B cell (primary cell): ENCODE data around the gene OLFM4. TPM values are rescaled to one million over a fixed set of nuclear protein-coding genes. Genes with fewer than 3 reads are reported as not detected.

Source experiments
- ATAC-seq: fragments of 200-7000 bp; cut with Tn5 transposase; one replicate; pipeline ENCODE4 v1.10.0; 2021; ENCODE audit warnings: low read depth, mild to moderate bottlenecking, moderate number of reproducible peaks, moderate library complexity
- CTCF ChIA-PET: fragments of 350-600 bp; sonication (Branson Sonifier 250); formaldehyde crosslinking; loops from one replicate; lab custom pipeline; 2021; ENCODE audit warnings: antibody characterized with exemption, inconsistent platforms; lab: Charles Lee
- POLR2A ChIA-PET: fragments of 350-600 bp; sonication (Branson Sonifier 250); formaldehyde crosslinking; loops from one replicate; lab custom pipeline; 2021; ENCODE audit warnings: antibody characterized with exemption; lab: Charles Lee
- DNase-seq: peaks from one replicate; pipeline ENCODE4 v3.0.0; 2013
- H2AFZ ChIP-seq: 2 replicates; pipeline ENCODE4 v1.6.1; 2012; ENCODE audit warnings: mild to moderate bottlenecking, low read depth, low read length; ENCODE audit not compliant: insufficient read depth, poor library complexity, severe bottlenecking
- H3K27ac ChIP-seq, 2 donors: 1 replicate in 1 of 2; 2 replicates in 1 of 2; pipeline ENCODE4 v1.5.1; 2012 to 2013; ENCODE audit warnings: low read length in 2 of 2, mild to moderate bottlenecking in 2 of 2, moderate library complexity in 1 of 2
- H3K27me3 ChIP-seq, 4 experiments: fragments of 200-600 bp in 1 of 4; sonication (generic) in 1 of 4; replicated peaks in 1 of 4; 1 replicate in 2 of 4; 2 replicates in 2 of 4; pipeline versions ENCODE4 v1.6.1 to v1.7.0; 2013 to 2016; ENCODE audit warnings: low read length in 3 of 4, mild to moderate bottlenecking in 2 of 4, mixed read lengths in 1 of 4, moderate library complexity in 1 of 4; ENCODE audit not compliant: insufficient read depth in 4 of 4, control insufficient read depth in 3 of 4; ENCODE audit errors: control extremely low read depth in 1 of 4
- H3K36me3 ChIP-seq, 2 experiments: replicated peaks in 1 of 2; 1 replicate in 1 of 2; 2 replicates in 1 of 2; pipeline versions ENCODE4 v1.6.1 to v1.7.1; 2013; ENCODE audit warnings: low read length in 1 of 2; ENCODE audit not compliant: insufficient read depth in 2 of 2, control insufficient read depth in 1 of 2; ENCODE audit errors: control extremely low read depth in 1 of 2, extremely low read depth in 1 of 2
- H3K4me1 ChIP-seq, 2 donors: fragments of 200-600 bp in 1 of 2; sonication (generic) in 1 of 2; 1 replicate in 1 of 2; 2 replicates in 1 of 2; pipeline versions ENCODE4 v1.5.1 to v1.6.1; 2013 to 2017; ENCODE audit warnings: low read length in 2 of 2; ENCODE audit not compliant: control insufficient read depth in 2 of 2, insufficient read depth in 2 of 2
- H3K4me2 ChIP-seq: replicated peaks from 2 replicates; pipeline ENCODE3; 2012; ENCODE audit warnings: mild to moderate bottlenecking, low read depth, low read length; ENCODE audit not compliant: poor library complexity, severe bottlenecking
- H3K4me3 ChIP-seq, 5 experiments: fragments of 200-600 bp in 1 of 5; sonication (generic) in 1 of 5; 1 replicate in 3 of 5; 2 replicates in 2 of 5; pipeline versions ENCODE4 v1.5.1 to v1.7.0; 2011 to 2016; ENCODE audit warnings: low read length in 4 of 5, mild to moderate bottlenecking in 4 of 5, low read depth in 2 of 5, control low read depth in 1 of 5, moderate library complexity in 1 of 5; ENCODE audit not compliant: insufficient read depth in 1 of 5; ENCODE audit errors: control extremely low read depth in 1 of 5, extremely low read depth in 1 of 5
- H3K79me2 ChIP-seq: fragments of 200-600 bp; sonication (generic); one replicate; pipeline ENCODE4 v1.6.0; 2016; ENCODE audit warnings: low read length; ENCODE audit not compliant: control insufficient read depth, insufficient read depth
- H3K9ac ChIP-seq: fragments of 200-600 bp; sonication (generic); 2 replicates; pipeline ENCODE4 v1.6.1; 2017; ENCODE audit warnings: mild to moderate bottlenecking, low read length, moderate library complexity
- H3K9me3 ChIP-seq, 3 donors: one replicate each; pipeline versions ENCODE4 v1.6.1 to v1.7.1; 2013; ENCODE audit warnings: low read length in 2 of 3; ENCODE audit not compliant: control insufficient read depth in 2 of 3, insufficient read depth in 1 of 3; ENCODE audit errors: control extremely low read depth in 1 of 3
- H4K20me1 ChIP-seq: 2 replicates; pipeline ENCODE4 v1.6.0; 2012; ENCODE audit warnings: mild to moderate bottlenecking, low read length; ENCODE audit not compliant: insufficient read depth, control insufficient read depth, poor library complexity, severe bottlenecking
- H3K27ac Mint-ChIP-seq: one replicate; pipeline ENCODE4 v1.8.0; 2021; ENCODE audit warnings: mixed read lengths
- H3K27me3 Mint-ChIP-seq: one replicate; pipeline ENCODE4 v1.8.0; 2021; ENCODE audit warnings: mixed read lengths
- H3K4me1 Mint-ChIP-seq: one replicate; pipeline ENCODE4 v1.8.0; 2021; ENCODE audit warnings: mixed read lengths
- H3K4me3 Mint-ChIP-seq: one replicate; pipeline ENCODE4 v1.8.0; 2021; ENCODE audit warnings: mixed read lengths
- H3K9me3 Mint-ChIP-seq: one replicate; pipeline ENCODE4 v1.8.0; 2022; ENCODE audit warnings: mixed read lengths; ENCODE audit not compliant: insufficient read depth
- CTCF ChIP-seq: fragments of 200-600 bp; IDR thresholded peaks from one replicate; pipeline ENCODE4 v1.8.0; 2022; ENCODE audit warnings: antibody characterized with exemption, mild to moderate bottlenecking
- EZH2 ChIP-seq: IDR thresholded peaks from 2 replicates; pipeline ENCODE4 v1.6.1; 2012; ENCODE audit warnings: borderline replicate concordance, low read depth, mild to moderate bottlenecking, moderate library complexity, low read length; ENCODE audit not compliant: insufficient read depth, poor library complexity, severe bottlenecking
- WGBS: methylation state at CpG from one replicate; pipeline ENCODE4 v1.1.5; 2013; ENCODE audit warnings: missing lambda C conversion rate; ENCODE audit not compliant: insufficient coverage; 5-methylcytosine and 5-hydroxymethylcytosine counted together
- intact Hi-C: fragments of 100-400 bp; cut with micrococcal nuclease; formaldehyde crosslinking; loops from one replicate; pipeline ENCODE4 v1.10.0; 2022
- polyA plus RNA-seq: library from polyadenylated mRNA; depleted of rRNA; stranded (reverse); fragments of >200 nt; gene quantifications from 2 replicates; pipeline ENCODE4 v1.2.3, GENCODE V29; 2012
- total RNA-seq, 2 donors: library from RNA; stranded (reverse); fragments of 120-200 nt in 1 of 2; gene quantifications; 1 replicate in 1 of 2; 2 replicates in 1 of 2; pipeline versions ENCODE4 v1.2.3 to v1.2.4, GENCODE V29; 2013 to 2022

The OLFM4 gene
- total and polyA plus RNA-seq, 2 donors (not counting 1 experiment from before 2014, with no cell fraction given): not detected

GRCh38 chr13:53089951-53090350 is 61.3 kb downstream of the OLFM4 start:
- ChIA-PET CTCF (no interaction called here), POLR2A (no interaction called here)
- H4K20me1 ChIP-seq: no peaks in the 10 kb centered on the region
- H3K4me1 Mint-ChIP-seq: no peaks in the 10 kb centered on the region
- ATAC-seq: no peak
- no peaks in the 10 kb centered on the region for H3K36me3 ChIP-seq
- no CpG with 5 or more reads among the region's 1 CpG for WGBS
- no peaks in the 10 kb centered on the region for H3K4me1 ChIP-seq
- H3K27ac Mint-ChIP-seq: no peak overlapping the region
- no peak overlapping the region for H2AFZ ChIP-seq
- no peaks in the 10 kb centered on the region for H3K27me3 ChIP-seq
- H3K9me3 Mint-ChIP-seq: peaks cover 4% of the 10 kb centered on the region
- H3K4me3 ChIP-seq: no peak overlapping the region
- H3K27me3 Mint-ChIP-seq: no peaks in the 10 kb centered on the region
- H3K9me3 ChIP-seq: no peaks in the 10 kb centered on the region
- H3K9ac ChIP-seq: no peak overlapping the region
- no peak overlapping the region for H3K4me3 Mint-ChIP-seq
- no peaks in the 10 kb centered on the region for H3K79me2 ChIP-seq
- no peak overlapping the region for H3K4me2 ChIP-seq
- no peak overlapping the region for H3K27ac ChIP-seq
- no peak for TF ChIP-seq EZH2
- TF ChIP-seq CTCF: no peak
- DNase-seq: no peak
- intact Hi-C loops: no loop called here

GRCh38 chr13:53090461-53090860 is 61.8 kb downstream of the OLFM4 start:
- no peaks in the 10 kb centered on the region for H3K4me1 ChIP-seq
- H3K9me3 ChIP-seq: no peaks in the 10 kb centered on the region
- no peaks in the 10 kb centered on the region for H3K36me3 ChIP-seq
- H3K27me3 Mint-ChIP-seq: no peaks in the 10 kb centered on the region
- no peak overlapping the region for H3K27ac Mint-ChIP-seq
- no peaks in the 10 kb centered on the region for H3K27me3 ChIP-seq
- no peak for TF ChIP-seq CTCF
- no peak for TF ChIP-seq EZH2
- ATAC-seq (no peak), DNase-seq (no peak)
- no peaks in the 10 kb centered on the region for H4K20me1 ChIP-seq
- ChIA-PET POLR2A (no interaction called here), CTCF (no interaction called here)
- H3K9ac ChIP-seq: no peak overlapping the region
- intact Hi-C loops: no loop called here
- peaks cover 4% of the 10 kb centered on the region for H3K9me3 Mint-ChIP-seq
- no CpG with 5 or more reads among the region's 3 CpGs for WGBS
- H3K4me3 ChIP-seq: no peak overlapping the region
- H3K4me2 ChIP-seq: no peak overlapping the region
- H3K79me2 ChIP-seq: no peaks in the 10 kb centered on the region
- no peaks in the 10 kb centered on the region for H3K4me1 Mint-ChIP-seq
- H3K4me3 Mint-ChIP-seq: no peak overlapping the region
- H2AFZ ChIP-seq: no peak overlapping the region
- H3K27ac ChIP-seq: no peak overlapping the region
